Calu3 (cell line): ENCODE data around the gene HOXD10. TPM values are rescaled to one million over a fixed set of nuclear protein-coding genes. Genes with fewer than 3 reads are reported as not detected.

Experiments used
- BruUV-seq: library from RNA; stranded (reverse); fragments of 400-500 nt; replicated peaks from 2 replicates; lab custom pipeline; 2021; lab: Mats Ljungman, UMichigan
- CTCF ChIA-PET: fragments of 300-600 bp; sonication (Branson Sonifier 250); formaldehyde crosslinking; loops from one replicate; lab custom pipeline; 2022; ENCODE audit warnings: antibody characterized with exemption; lab: Charles Lee
- DNase-seq: peaks from one replicate; pipeline ENCODE4 v3.0.0; 2022
- H3K27ac Mint-ChIP-seq: one replicate; pipeline ENCODE4 v1.8.0; 2022; ENCODE audit warnings: mixed read lengths; ENCODE audit not compliant: unreplicated experiment
- H3K27me3 Mint-ChIP-seq: one replicate; pipeline ENCODE4 v1.8.0; 2022; ENCODE audit warnings: mixed read lengths; ENCODE audit not compliant: unreplicated experiment
- H3K36me3 Mint-ChIP-seq: one replicate; pipeline ENCODE4 v1.8.0; 2022; ENCODE audit warnings: mild to moderate bottlenecking, moderate library complexity, mixed read lengths; ENCODE audit not compliant: insufficient read depth, unreplicated experiment
- H3K4me1 Mint-ChIP-seq: one replicate; pipeline ENCODE4 v1.8.0; 2022; ENCODE audit warnings: mild to moderate bottlenecking, low read depth, mixed read lengths; ENCODE audit not compliant: unreplicated experiment
- H3K4me3 Mint-ChIP-seq: one replicate; pipeline ENCODE4 v1.8.0; 2022; ENCODE audit warnings: mild to moderate bottlenecking, low read depth, moderate library complexity, mixed read lengths; ENCODE audit not compliant: unreplicated experiment
- H3K9me3 Mint-ChIP-seq: one replicate; pipeline ENCODE4 v1.8.0; 2022; ENCODE audit warnings: low read depth, mixed read lengths; ENCODE audit not compliant: unreplicated experiment
- intact Hi-C: fragments of 100-400 bp; cut with micrococcal nuclease; formaldehyde crosslinking; loops from one replicate; pipeline ENCODE4 v1.10.0; 2022; ENCODE audit not compliant: unreplicated experiment
- total RNA-seq: library from RNA; stranded (reverse); gene quantifications from 2 replicates; pipeline ENCODE4 v1.2.3, GENCODE V29; 2022
- TF ChIP-seq, protein P1 (sequence below): fragments of 200-600 bp; IDR thresholded peaks from one replicate; pipeline ENCODE4 v1.8.0; 2022; ENCODE audit warnings: antibody characterized with exemption; ENCODE audit not compliant: unreplicated experiment

The HOXD10 gene
- total RNA-seq, 1 experiment from 2014 or later = not detected

- intact Hi-C loops = no loop called here
- Mint-ChIP-seq H3K4me1 (no peaks in the 10 kb centered on the region), H3K9me3 (no peaks in the 10 kb centered on the region), H3K27ac (no peak overlapping the region), H3K36me3 (no peaks in the 10 kb centered on the region), H3K4me3 (no peak overlapping the region), H3K27me3 (peaks cover 14% of the 10 kb centered on the region)
- CTCF ChIA-PET = interaction anchor here (0.8 kb wide), 1 partner anchor 239 kb away, joined by 3 read pairs; no protein-coding TSS in a partner anchor
- DNase-seq = no peak
- no TSS peak for BruUV-seq
- TF ChIP-seq, protein P1, sequence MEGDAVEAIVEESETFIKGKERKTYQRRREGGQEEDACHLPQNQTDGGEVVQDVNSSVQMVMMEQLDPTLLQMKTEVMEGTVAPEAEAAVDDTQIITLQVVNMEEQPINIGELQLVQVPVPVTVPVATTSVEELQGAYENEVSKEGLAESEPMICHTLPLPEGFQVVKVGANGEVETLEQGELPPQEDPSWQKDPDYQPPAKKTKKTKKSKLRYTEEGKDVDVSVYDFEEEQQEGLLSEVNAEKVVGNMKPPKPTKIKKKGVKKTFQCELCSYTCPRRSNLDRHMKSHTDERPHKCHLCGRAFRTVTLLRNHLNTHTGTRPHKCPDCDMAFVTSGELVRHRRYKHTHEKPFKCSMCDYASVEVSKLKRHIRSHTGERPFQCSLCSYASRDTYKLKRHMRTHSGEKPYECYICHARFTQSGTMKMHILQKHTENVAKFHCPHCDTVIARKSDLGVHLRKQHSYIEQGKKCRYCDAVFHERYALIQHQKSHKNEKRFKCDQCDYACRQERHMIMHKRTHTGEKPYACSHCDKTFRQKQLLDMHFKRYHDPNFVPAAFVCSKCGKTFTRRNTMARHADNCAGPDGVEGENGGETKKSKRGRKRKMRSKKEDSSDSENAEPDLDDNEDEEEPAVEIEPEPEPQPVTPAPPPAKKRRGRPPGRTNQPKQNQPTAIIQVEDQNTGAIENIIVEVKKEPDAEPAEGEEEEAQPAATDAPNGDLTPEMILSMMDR = no peak
These were observed 30.1 kb downstream of the HOXD10 start for GRCh38 chr2:176146645-176147044.

- no peaks in the 10 kb centered on the region for H3K36me3 Mint-ChIP-seq
These were observed 30.7 kb downstream of the HOXD10 start for GRCh38 chr2:176147210-176147799.

GRCh38 chr2:176147800-176148496, 31.4 kb downstream of the HOXD10 start:
- H3K9me3 Mint-ChIP-seq = no peaks in the 10 kb centered on the region
- no peak for DNase-seq
- H3K4me3 Mint-ChIP-seq = no peak overlapping the region
- TF ChIP-seq, protein P1 = no peak
- no peaks in the 10 kb centered on the region for H3K4me1 Mint-ChIP-seq
- H3K27me3 Mint-ChIP-seq = peaks cover 14% of the 10 kb centered on the region
- no peak overlapping the region for H3K27ac Mint-ChIP-seq
- H3K36me3 Mint-ChIP-seq = no peaks in the 10 kb centered on the region
- intact Hi-C loops = no loop called here
- CTCF ChIA-PET = no interaction called here
- BruUV-seq = no TSS peak

More at GRCh38 chr2:176147210-176147799, 30.7 kb downstream of the HOXD10 start:
- Mint-ChIP-seq H3K4me3 (no peak overlapping the region), H3K4me1 (no peaks in the 10 kb centered on the region), H3K27me3 (peaks cover 14% of the 10 kb centered on the region), H3K9me3 (no peaks in the 10 kb centered on the region), H3K27ac (no peak overlapping the region)
- DNase-seq = no peak
- no TSS peak for BruUV-seq
- CTCF ChIA-PET = interaction anchor here (0.8 kb wide), 1 partner anchor 238 kb away, joined by 3 read pairs; no protein-coding TSS in a partner anchor
- TF ChIP-seq, protein P1 = no peak
- intact Hi-C loops = no loop called here

- no peak for DNase-seq
- TF ChIP-seq, protein P1 = no peak
- BruUV-seq = no TSS peak
- CTCF ChIA-PET = no interaction called here
- H3K27ac Mint-ChIP-seq = no peak overlapping the region
- no peak overlapping the region for H3K4me3 Mint-ChIP-seq
- peaks cover 14% of the 10 kb centered on the region for H3K27me3 Mint-ChIP-seq
- intact Hi-C loops = no loop called here
- no peaks in the 10 kb centered on the region for H3K9me3 Mint-ChIP-seq
- no peaks in the 10 kb centered on the region for H3K36me3 Mint-ChIP-seq
- H3K4me1 Mint-ChIP-seq = no peaks in the 10 kb centered on the region
These were observed 32.3 kb downstream of the HOXD10 start for GRCh38 chr2:176148751-176149421.
